ENCODE measurements around the gene CLDN4. TPM values are rescaled to one million over a fixed set of nuclear protein-coding genes. Genes with fewer than 3 reads are reported as not detected.

The CLDN4 gene
- total RNA-seq, 4 donors from 2014 or later = 0.77 to 55.7 (median 4.5) TPM

DNA sequence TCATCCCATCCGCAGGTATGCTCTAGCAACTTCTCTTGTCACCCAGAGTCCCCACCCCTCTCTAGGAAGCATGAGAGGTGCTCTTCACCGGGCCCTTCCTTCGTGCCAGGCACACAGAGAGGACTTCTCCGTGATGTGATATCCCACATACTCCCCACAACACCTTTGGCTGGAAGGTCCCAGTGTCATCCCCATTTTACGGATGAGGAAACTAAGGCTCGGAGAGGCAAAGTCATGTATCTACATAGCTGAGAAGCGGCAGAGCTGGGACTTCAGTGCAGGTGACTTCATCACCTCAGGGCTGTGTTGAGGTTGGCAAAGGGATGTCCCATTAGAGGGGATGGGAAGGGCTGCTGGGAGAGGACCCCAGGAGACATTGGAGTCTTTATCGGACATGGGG is 45.6 kb downstream of the CLDN4 start:
- intact Hi-C loops (cut with DNase I; ENCODE audit: low total_unique reads) = no loop called here
- peaks cover 0 to 4% of the 10 kb centered on the region in 2 donors for H3K4me1 ChIP-seq
- no peak overlapping the region for H3K4me3 ChIP-seq
- H3K36me3 ChIP-seq = no peaks in the 10 kb centered on the region
- H3K27ac ChIP-seq = no peak overlapping the region
- H3K9me3 ChIP-seq = no peaks in the 10 kb centered on the region
- TF ChIP-seq POLR2A (IDR thresholded peaks at IDR 0.05) = no peak
- TF ChIP-seq, protein P1, sequence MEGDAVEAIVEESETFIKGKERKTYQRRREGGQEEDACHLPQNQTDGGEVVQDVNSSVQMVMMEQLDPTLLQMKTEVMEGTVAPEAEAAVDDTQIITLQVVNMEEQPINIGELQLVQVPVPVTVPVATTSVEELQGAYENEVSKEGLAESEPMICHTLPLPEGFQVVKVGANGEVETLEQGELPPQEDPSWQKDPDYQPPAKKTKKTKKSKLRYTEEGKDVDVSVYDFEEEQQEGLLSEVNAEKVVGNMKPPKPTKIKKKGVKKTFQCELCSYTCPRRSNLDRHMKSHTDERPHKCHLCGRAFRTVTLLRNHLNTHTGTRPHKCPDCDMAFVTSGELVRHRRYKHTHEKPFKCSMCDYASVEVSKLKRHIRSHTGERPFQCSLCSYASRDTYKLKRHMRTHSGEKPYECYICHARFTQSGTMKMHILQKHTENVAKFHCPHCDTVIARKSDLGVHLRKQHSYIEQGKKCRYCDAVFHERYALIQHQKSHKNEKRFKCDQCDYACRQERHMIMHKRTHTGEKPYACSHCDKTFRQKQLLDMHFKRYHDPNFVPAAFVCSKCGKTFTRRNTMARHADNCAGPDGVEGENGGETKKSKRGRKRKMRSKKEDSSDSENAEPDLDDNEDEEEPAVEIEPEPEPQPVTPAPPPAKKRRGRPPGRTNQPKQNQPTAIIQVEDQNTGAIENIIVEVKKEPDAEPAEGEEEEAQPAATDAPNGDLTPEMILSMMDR (IDR thresholded peaks at IDR 0.05) = no peak
- no peaks in the 10 kb centered on the region for H3K27me3 ChIP-seq
- DNase-seq = no peak

DNA sequence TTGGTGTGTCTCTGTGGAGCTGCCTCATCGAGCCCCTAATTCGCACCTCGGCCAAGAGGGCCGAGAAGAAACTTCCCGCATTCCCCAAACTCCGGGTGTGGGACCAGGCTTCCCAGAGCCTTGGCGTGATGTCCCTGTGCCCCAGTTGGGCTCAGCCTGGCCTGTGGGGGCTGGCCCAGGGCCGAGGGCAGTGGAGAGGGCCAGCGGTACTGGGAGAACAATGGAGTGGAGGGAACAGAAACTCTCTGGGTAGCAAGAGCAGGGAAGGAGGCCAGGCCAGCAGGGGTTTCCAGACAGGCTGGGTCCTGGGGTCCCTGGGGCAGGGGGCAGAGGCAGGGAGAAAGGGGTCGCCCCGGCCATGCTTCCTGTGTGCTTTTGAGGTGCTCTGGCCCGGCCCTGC is 46.2 kb downstream of the CLDN4 start:
- no peaks in the 10 kb centered on the region for H3K27me3 ChIP-seq
- peaks cover 0 to 4% of the 10 kb centered on the region in 2 donors for H3K4me1 ChIP-seq
- no peak for DNase-seq
- no peaks in the 10 kb centered on the region for H3K9me3 ChIP-seq
- no peak overlapping the region for H3K4me3 ChIP-seq
- TF ChIP-seq, protein P1 (IDR thresholded peaks at IDR 0.05) = no peak
- no peak for TF ChIP-seq POLR2A (IDR thresholded peaks at IDR 0.05)
- H3K27ac ChIP-seq = no peak overlapping the region
- H3K36me3 ChIP-seq = no peaks in the 10 kb centered on the region
- intact Hi-C loops (cut with DNase I; ENCODE audit: low total_unique reads) = no loop called here

DNA sequence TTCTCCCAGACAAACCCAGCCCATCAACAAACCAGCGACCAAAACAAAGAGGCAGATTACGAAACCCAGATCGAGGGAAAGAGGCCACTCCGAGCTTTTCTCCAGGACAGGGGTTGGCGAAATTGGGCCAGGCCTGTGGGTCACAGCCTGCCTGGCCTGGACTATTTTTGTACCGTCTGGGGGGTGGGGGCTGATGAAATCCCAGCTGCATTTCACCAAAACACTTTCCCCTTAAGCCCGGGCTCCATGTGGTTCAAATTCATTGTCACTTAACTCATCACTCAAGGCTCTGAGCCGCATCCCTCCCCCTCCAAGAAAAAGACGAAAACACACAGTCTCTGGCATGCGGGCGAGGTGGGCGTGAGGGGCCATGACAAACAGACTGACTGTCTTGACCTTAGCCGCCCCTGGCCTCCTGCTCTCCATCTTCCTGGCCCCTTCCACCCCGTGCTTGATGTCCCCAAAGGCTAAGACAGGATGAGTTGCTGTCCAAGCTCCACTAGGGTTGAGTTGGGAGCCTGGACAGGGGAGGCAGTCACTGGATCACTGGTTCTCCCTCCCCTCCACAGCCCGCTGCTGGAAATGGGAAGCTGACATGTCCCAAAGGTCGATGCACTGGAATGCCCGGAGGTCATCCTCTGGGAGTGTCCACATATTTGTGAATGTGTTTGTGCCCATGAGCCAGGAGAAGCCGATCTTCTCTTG is 49.3 kb downstream of the CLDN4 start:
- no peak for DNase-seq
- no peaks in the 10 kb centered on the region for H3K27me3 ChIP-seq
- peak overlapping the region; percentile 50 to 67 for H3K27ac ChIP-seq
- H3K9me3 ChIP-seq = no peaks in the 10 kb centered on the region
- H3K36me3 ChIP-seq = no peaks in the 10 kb centered on the region
- intact Hi-C loops (cut with DNase I; ENCODE audit: low total_unique reads) = no loop called here
- no peak overlapping the region for H3K4me3 ChIP-seq
- no peak for TF ChIP-seq POLR2A (IDR thresholded peaks at IDR 0.05)
- TF ChIP-seq, protein P1 (IDR thresholded peaks at IDR 0.05) = no peak
- peaks cover 0 to 4% of the 10 kb centered on the region in 2 donors for H3K4me1 ChIP-seq

DNA sequence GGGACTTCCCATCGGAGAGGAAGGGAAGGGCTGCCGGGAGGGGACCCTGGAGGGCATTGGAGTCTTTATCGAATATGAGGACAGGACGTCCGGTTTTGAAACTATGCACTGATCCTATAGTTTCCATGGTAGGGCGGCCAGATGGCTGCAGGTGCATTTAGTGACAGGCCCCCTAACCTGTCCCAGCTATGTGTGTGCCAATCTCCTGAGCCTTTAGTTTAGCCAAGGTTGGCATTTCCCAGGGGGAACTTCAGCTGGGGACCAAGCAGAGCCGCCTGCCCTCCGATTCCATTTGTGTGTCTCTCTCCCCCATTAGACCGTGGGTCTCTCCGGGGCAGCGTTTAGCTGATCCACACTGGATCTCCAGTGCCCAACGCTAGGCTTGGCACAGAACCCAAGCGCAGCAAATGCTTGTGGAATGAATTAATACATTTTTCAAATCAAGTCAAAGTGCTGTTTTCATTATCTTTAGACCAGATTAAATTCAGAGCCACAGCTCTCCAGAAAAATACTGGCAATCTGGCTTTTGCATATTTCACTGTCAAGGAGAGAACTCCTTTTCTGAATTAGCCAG is 50.0 kb downstream of the CLDN4 start:
- TF ChIP-seq, protein P1 (IDR thresholded peaks at IDR 0.05) = no peak
- no peak for TF ChIP-seq POLR2A (IDR thresholded peaks at IDR 0.05)
- no peaks in the 10 kb centered on the region for H3K27me3 ChIP-seq
- intact Hi-C loops (cut with DNase I; ENCODE audit: low total_unique reads) = no loop called here

DNA sequence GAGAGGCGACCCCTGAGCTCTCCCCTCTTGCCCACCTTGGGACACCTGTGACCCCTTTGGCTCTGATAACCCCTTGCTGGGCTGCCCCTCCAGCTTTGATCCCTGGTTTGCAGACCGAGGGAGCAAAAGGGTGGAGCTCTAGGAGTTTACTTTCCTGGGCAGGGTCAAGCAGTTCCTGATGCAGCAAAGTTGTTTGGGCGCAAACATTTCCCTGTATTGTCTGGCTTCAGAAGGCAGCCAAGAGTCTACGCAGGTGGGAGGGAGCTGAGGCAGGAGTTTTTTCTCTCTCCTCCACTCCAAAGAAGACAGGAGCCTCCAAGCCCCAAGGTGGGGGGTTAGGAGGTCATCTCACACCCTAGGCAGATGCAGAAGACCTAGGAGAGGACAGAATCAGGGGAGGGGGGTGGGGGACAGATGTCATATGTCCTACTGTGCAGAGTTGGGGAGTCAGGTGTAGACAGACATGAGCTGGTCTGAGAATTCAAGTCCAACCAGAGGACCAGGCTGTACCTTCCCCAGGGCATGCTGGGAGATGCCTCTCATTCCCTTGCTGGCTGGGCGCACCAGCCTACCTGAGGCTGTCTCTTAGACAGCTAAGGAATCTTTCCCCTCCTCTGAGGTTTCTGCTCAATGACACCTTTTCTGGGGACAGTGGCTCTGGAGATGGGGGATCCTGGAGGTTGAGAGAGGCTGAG is 50.7 kb downstream of the CLDN4 start:
- H3K9me3 ChIP-seq = no peaks in the 10 kb centered on the region
- peak overlapping the region; percentile 50 to 67 for H3K27ac ChIP-seq
- H3K4me1 ChIP-seq = peaks cover 0 to 10% of the 10 kb centered on the region in 2 donors
- H3K36me3 ChIP-seq = no peaks in the 10 kb centered on the region
- TF ChIP-seq, protein P1 (IDR thresholded peaks at IDR 0.05) = no peak
- TF ChIP-seq POLR2A (IDR thresholded peaks at IDR 0.05) = no peak
- no peaks in the 10 kb centered on the region for H3K27me3 ChIP-seq
- DNase-seq = no peak
- no peak overlapping the region for H3K4me3 ChIP-seq
- intact Hi-C loops (cut with DNase I; ENCODE audit: low total_unique reads) = no loop called here

More for the DNA sequence above, 50.0 kb downstream of the CLDN4 start:
- H3K4me1 ChIP-seq = peaks cover 0 to 4% of the 10 kb centered on the region in 2 donors
- H3K9me3 ChIP-seq = no peaks in the 10 kb centered on the region
- H3K27ac ChIP-seq = peak overlapping the region; percentile 50 to 67
- DNase-seq = no peak
- no peaks in the 10 kb centered on the region for H3K36me3 ChIP-seq
- no peak overlapping the region for H3K4me3 ChIP-seq
